HG03558 (cell line): Measurements from ENCODE around the gene CTNNA2.

Experiments used
- ATAC-seq: cut with Tn5 transposase; IDR thresholded peaks from one replicate; pipeline ENCODE4 v1.9.1; 2021; ENCODE audit warnings: moderate number of reproducible peaks; ENCODE audit not compliant: unreplicated experiment; ENCODE audit errors: extremely low read depth

Gene CTNNA2

GRCh38 chr2:79909521-79909920 is 396.7 kb downstream of the CTNNA2 start:
- no peak for ATAC-seq

GRCh38 chr2:79910643-79911042 is 397.8 kb downstream of the CTNNA2 start:
- ATAC-seq: no peak

GRCh38 chr2:79915455-79915854 is 402.6 kb downstream of the CTNNA2 start:
- no peak for ATAC-seq

DNA sequence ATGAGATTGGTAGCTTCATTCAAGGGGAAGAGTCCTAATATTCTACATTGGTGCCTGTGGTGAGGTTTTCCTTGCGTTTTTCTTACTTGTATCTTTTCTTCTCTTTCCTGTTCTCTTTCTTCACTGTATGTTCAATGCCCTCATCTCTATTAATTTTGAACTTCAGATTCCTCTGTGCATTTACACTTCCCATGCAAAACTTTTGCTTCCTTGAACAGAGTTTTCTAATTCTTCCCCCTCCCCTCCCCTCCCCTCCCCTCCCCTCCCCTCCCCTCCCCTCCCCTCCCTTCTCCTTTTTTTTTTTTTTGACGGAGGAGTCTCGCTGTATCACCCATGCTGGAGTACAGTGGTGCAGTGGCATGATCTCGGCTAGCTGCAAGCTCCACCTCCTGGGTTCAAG is 403.4 kb downstream of the CTNNA2 start:
- ATAC-seq: no peak

DNA sequence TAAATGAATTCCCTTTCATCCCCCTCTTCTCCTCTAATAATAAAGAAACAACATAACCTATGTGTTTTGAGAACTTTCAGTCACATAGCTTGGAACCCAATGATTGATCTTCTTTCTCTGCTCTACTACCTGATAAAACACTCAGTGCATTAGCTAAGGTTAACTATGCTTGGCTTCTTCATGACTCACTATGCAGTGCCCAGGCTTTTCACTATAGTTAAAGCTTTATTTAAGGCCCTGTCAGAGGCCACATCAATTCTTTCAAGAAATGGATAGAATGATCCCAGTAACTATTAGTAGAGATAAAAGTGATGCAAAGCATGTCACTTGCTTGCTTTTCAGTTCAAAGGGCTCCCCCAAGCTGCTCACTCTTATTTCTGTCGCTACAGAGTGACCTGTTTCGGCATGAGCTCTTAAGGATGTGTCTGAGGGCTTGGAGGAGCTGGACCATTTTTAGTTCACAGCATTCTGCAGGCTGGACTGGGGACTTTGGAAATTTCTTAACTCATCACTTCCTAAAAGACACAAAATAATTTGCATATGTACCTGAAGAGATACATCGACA is 407.7 kb downstream of the CTNNA2 start:
- no peak for ATAC-seq

DNA sequence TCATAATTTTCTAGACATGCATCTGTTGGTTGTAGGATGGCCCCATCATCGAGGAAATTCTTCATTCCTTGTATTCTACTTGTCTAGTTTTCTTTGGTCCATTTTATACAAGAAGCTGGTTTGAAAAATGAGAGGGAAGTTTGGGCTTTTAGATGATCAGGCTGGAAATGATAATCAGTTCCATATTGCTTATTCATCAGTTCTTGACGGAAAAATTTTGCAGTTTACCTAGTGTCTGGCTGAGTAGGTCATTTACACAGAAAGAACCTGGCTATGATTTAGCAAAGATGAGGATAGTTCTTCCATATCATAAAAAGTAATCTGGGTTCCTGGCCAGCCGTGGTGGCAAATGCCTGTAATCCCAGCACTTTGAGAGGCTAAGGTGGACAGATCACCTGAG is 416.8 kb downstream of the CTNNA2 start:
- ATAC-seq: no peak

GRCh38 chr2:79935046-79935732 is 422.3 kb downstream of the CTNNA2 start:
- ATAC-seq: no peak

- ATAC-seq: no peak
These were observed 423.2 kb downstream of the CTNNA2 start for GRCh38 chr2:79935771-79936657.

GRCh38 chr2:79936715-79937114 is 423.9 kb downstream of the CTNNA2 start:
- ATAC-seq: no peak

DNA sequence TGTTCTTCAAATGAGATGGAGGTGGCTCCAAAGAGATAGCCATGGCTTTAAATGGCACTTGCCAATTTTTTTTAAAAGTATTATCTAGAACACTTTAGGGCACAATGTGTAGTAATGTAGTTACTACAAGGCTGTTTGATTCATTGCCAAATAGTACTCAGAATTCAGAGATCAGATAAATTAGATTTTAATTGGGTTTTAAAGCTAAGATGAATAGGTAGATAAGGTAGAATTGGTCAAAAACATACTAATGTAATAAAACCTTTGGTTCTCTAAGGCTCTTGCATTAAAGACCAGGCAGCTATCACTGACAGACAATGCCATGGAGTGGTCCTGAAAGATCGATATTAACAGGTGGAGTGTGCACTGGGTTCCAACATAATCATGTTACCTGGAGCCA is 425.8 kb downstream of the CTNNA2 start:
- no peak for ATAC-seq

GRCh38 chr2:79940364-79940763 is 427.5 kb downstream of the CTNNA2 start:
- no peak for ATAC-seq

DNA sequence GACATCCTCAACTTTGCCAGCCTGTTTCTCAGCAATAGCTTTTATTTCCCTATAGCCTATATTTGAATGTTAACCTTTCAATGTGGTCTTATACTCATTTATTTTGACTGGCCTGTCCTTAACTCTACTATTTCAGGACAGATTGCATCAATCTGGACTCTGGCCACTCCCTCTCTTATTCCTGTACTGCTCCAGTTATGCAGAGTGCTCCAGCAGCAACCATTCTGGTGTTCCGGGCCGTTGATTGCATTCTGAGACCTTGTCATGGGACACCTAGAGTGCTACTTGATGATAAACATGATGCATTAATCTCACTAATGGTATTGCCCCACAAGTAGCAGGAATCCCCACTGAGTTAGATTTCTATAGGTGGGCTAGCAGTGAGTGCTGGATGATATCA is 428.3 kb downstream of the CTNNA2 start:
- no peak for ATAC-seq

- ATAC-seq: no peak
These were observed 431.4 kb downstream of the CTNNA2 start for GRCh38 chr2:79944205-79944604.

GRCh38 chr2:79945653-79946445 is 433.0 kb downstream of the CTNNA2 start:
- ATAC-seq: no peak

GRCh38 chr2:79947751-79948150 is 434.9 kb downstream of the CTNNA2 start:
- ATAC-seq: no peak

- no peak for ATAC-seq
These were observed 437.7 kb downstream of the CTNNA2 start for GRCh38 chr2:79950526-79950925.

- no peak for ATAC-seq
These were observed 439.8 kb downstream of the CTNNA2 start for GRCh38 chr2:79952616-79953015.

DNA sequence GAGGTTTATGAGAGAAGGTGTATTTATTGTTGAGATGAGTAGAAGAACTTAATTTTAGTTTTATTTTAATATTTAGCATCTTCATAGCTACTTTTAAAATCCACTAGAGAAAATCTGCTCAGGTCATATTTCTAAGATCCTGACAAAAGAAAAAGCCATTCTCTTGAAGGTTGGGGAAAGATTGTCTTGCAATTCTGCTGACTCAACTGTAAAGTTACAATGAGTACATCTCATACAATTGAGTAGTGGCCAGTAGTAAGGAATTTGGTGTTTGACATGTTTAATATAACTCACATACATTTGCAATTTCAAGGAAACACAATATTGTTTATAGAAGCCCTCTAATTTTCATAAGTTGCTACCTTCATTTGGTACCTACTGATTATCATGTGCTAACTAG is 447.2 kb downstream of the CTNNA2 start:
- no peak for ATAC-seq

- ATAC-seq: no peak
These were observed 447.7 kb downstream of the CTNNA2 start for GRCh38 chr2:79960519-79960918.

DNA sequence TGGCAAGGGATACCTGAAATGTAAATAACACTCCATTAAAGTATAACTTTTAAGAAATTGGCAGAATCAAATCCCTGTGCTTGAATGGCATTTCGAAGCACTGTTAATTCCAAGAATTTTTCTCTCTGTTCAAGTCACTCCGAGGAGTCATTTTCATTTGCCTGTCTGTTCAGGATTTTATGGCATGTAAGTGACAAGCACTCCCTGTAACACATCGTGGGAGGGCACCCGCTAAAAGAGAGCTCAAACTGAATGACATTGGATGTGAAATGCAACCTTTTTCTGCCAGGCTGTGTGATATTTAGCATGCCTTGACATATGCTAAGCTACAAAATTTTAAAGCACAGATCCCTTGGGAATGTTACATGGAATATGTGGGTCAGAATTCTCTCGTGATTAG is 452.1 kb downstream of the CTNNA2 start:
- ATAC-seq: no peak

- ATAC-seq: no peak
These were observed 453.5 kb downstream of the CTNNA2 start for GRCh38 chr2:79966369-79966768.
